OCI-LY3 (cell line): ENCODE data around the gene MCAT.

Experiments used
- H2AFZ ChIP-seq: fragments of 200-600, 300-600 bp; shearing (Covaris generic); 2 replicates; pipeline ENCODE4 v1.6.0; 2014; ENCODE audit warnings: antibody characterized with exemption, low read depth, low read length
- H3K27ac ChIP-seq: fragments of 200-600, 300-600 bp; sonication (generic); 2 replicates; pipeline ENCODE4 v1.5.1; 2014; ENCODE audit warnings: mild to moderate bottlenecking, low read length, moderate library complexity, mixed read lengths
- H3K27me3 ChIP-seq: fragments of 200-600, 300-600 bp; sonication (generic); 2 replicates; pipeline ENCODE4 v1.6.1; 2014; ENCODE audit warnings: low read depth, low read length, mixed read lengths
- H3K36me3 ChIP-seq: fragments of 200-600, 300-600 bp; sonication (generic); replicated peaks from 2 replicates; pipeline ENCODE3; 2014; ENCODE audit warnings: low read depth, low read length, mixed read lengths
- H3K4me1 ChIP-seq: fragments of 300-600, 200-600 bp; sonication (generic); 2 replicates; pipeline ENCODE4 v1.6.1; 2014; ENCODE audit warnings: low read length, mixed read lengths
- H3K4me2 ChIP-seq: fragments of 200-600, 300-600 bp; sonication (generic); 2 replicates; pipeline ENCODE4 v1.6.1; 2014; ENCODE audit warnings: low read length, mixed read lengths
- H3K4me3 ChIP-seq: fragments of 300-600, 200-600 bp; sonication (generic); 2 replicates; pipeline ENCODE4 v1.5.1; 2014; ENCODE audit warnings: antibody characterized with exemption, mild to moderate bottlenecking, low read length, moderate library complexity
- H3K79me2 ChIP-seq: fragments of 300-600, 200-600 bp; shearing (Covaris generic); 2 replicates; pipeline ENCODE4 v1.6.1; 2014; ENCODE audit warnings: mild to moderate bottlenecking, low read length, mixed read lengths
- H3K9ac ChIP-seq: fragments of 300-600, 200-600 bp; shearing (Covaris generic); 2 replicates; pipeline ENCODE4 v1.6.0; 2014; ENCODE audit warnings: mild to moderate bottlenecking, low read length, moderate library complexity
- H3K9me3 ChIP-seq: fragments of 200-600, 300-600 bp; shearing (Covaris generic); 2 replicates; pipeline ENCODE4 v1.6.1; 2014; ENCODE audit warnings: low read length, mixed read lengths; ENCODE audit not compliant: insufficient read depth
- H4K20me1 ChIP-seq: fragments of 200-600, 300-600 bp; sonication (generic); 2 replicates; pipeline ENCODE4 v1.6.1; 2016; ENCODE audit warnings: low read length, mixed read lengths; ENCODE audit not compliant: insufficient read depth
- EZH2phosphoT487 ChIP-seq: fragments of 200-600 bp; shearing (Covaris generic); IDR thresholded peaks from 2 replicates; pipeline ENCODE4 v1.6.1; 2018; ENCODE audit warnings: antibody characterized with exemption, mixed run types, low read depth
- TF ChIP-seq, protein P1 (sequence below): fragments of 200-600, 300-600 bp; sonication (generic); IDR thresholded peaks from 2 replicates; pipeline ENCODE4 v1.5.1; 2014; ENCODE audit warnings: antibody characterized with exemption, low read length, low read depth

The MCAT gene

GRCh38 chr22:43174941-43175531 lies 31.8 kb upstream of the MCAT start:
- no peak overlapping the region for H3K4me3 ChIP-seq
- H3K36me3 ChIP-seq, result peaks cover 74% of the 10 kb centered on the region
- H3K27ac ChIP-seq, result no peak overlapping the region
- no peaks in the 10 kb centered on the region for H3K4me1 ChIP-seq
- TF ChIP-seq, protein P1, sequence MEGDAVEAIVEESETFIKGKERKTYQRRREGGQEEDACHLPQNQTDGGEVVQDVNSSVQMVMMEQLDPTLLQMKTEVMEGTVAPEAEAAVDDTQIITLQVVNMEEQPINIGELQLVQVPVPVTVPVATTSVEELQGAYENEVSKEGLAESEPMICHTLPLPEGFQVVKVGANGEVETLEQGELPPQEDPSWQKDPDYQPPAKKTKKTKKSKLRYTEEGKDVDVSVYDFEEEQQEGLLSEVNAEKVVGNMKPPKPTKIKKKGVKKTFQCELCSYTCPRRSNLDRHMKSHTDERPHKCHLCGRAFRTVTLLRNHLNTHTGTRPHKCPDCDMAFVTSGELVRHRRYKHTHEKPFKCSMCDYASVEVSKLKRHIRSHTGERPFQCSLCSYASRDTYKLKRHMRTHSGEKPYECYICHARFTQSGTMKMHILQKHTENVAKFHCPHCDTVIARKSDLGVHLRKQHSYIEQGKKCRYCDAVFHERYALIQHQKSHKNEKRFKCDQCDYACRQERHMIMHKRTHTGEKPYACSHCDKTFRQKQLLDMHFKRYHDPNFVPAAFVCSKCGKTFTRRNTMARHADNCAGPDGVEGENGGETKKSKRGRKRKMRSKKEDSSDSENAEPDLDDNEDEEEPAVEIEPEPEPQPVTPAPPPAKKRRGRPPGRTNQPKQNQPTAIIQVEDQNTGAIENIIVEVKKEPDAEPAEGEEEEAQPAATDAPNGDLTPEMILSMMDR, result no peak
- no peak for TF ChIP-seq EZH2phosphoT487
- H3K9ac ChIP-seq, result no peak overlapping the region
- H3K27me3 ChIP-seq, result no peaks in the 10 kb centered on the region
- H3K79me2 ChIP-seq, result no peaks in the 10 kb centered on the region
- H3K9me3 ChIP-seq, result no peaks in the 10 kb centered on the region
- no peak overlapping the region for H3K4me2 ChIP-seq
- H4K20me1 ChIP-seq, result no peaks in the 10 kb centered on the region
- no peak overlapping the region for H2AFZ ChIP-seq

- Histone ChIP-seq H3K9me3 (no peaks in the 10 kb centered on the region), H4K20me1 (no peaks in the 10 kb centered on the region), H3K27ac (no peak overlapping the region), H3K36me3 (peaks cover 72% of the 10 kb centered on the region), H3K79me2 (no peaks in the 10 kb centered on the region), H3K27me3 (no peaks in the 10 kb centered on the region), H3K4me2 (no peak overlapping the region), H3K4me1 (no peaks in the 10 kb centered on the region), H3K9ac (no peak overlapping the region), H2AFZ (no peak overlapping the region), H3K4me3 (no peak overlapping the region)
- no peak for TF ChIP-seq EZH2phosphoT487
- TF ChIP-seq, protein P1, result no peak
These were observed 30.9 kb upstream of the MCAT start for GRCh38 chr22:43173976-43174720.

GRCh38 chr22:43173566-43173965 lies 30.4 kb upstream of the MCAT start:
- Histone ChIP-seq H3K4me1 (no peaks in the 10 kb centered on the region), H3K27me3 (no peaks in the 10 kb centered on the region), H3K9ac (no peak overlapping the region), H3K4me2 (no peak overlapping the region), H3K4me3 (no peak overlapping the region), H2AFZ (no peak overlapping the region), H3K9me3 (no peaks in the 10 kb centered on the region), H3K27ac (no peak overlapping the region), H3K36me3 (peaks cover 69% of the 10 kb centered on the region), H3K79me2 (no peaks in the 10 kb centered on the region), H4K20me1 (no peaks in the 10 kb centered on the region)
- TF ChIP-seq, protein P1, result no peak
- TF ChIP-seq EZH2phosphoT487, result no peak

DNA sequence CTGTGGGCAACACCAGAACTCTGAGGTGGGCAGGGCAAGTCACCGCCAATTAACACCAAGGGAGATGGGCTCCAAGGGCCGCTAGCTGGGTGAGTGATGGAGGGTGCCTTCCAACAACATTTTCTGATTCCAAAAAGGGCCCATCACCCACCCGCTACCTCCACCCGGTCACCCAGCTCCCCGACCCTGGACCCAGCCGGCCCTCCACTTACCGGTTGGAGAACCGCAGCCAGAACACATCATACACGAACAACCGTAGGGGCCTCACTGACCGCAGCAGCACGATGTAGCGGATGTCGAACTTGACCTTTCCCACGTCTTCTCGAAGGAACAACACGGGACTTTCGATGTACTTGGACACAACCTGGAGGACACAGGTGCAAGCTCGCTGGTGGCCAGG lies 29.0 kb upstream of the MCAT start:
- H3K4me1 ChIP-seq, result no peaks in the 10 kb centered on the region
- no peaks in the 10 kb centered on the region for H3K27me3 ChIP-seq
- H3K27ac ChIP-seq, result no peak overlapping the region
- H3K9me3 ChIP-seq, result no peaks in the 10 kb centered on the region
- H3K36me3 ChIP-seq, result peaks cover 61% of the 10 kb centered on the region
- H4K20me1 ChIP-seq, result no peaks in the 10 kb centered on the region
- H3K4me3 ChIP-seq, result no peak overlapping the region
- H3K9ac ChIP-seq, result no peak overlapping the region
- H2AFZ ChIP-seq, result no peak overlapping the region
- no peaks in the 10 kb centered on the region for H3K79me2 ChIP-seq
- H3K4me2 ChIP-seq, result no peak overlapping the region
- TF ChIP-seq, protein P1, result no peak
- no peak for TF ChIP-seq EZH2phosphoT487
